NOMO-1 treated with DMSO at 0.1 percent for 48 hours (cell line): Measurements from ENCODE around the gene TTC13.

Source experiments
- DNase-seq: peaks from one replicate; lab custom pipeline; 2025; ENCODE audit not compliant: unreplicated experiment; lab: John Stamatoyannopoulos, UW

Gene TTC13

GRCh38 chr1:230857822-230858221 is 120.8 kb downstream of the TTC13 start:
- no peak for DNase-seq

DNA sequence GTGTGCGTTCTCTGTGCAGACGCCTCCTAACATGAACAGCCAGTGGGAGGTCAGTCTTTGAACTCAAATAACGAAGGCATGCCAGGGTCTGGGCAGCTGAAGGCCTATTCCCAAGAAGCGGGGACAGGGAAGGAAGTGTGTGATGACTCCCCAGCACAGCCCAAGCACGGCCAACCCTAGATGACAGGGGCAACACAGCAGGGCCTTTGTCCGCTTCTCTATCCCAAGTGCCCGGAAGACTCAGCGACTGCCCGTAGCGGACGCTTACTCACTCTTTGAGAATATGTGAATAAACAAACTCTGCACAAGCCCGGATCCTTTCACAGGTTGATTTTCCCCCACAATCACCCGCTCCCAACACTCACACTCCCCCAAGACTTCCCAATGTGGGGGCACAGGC is 121.6 kb downstream of the TTC13 start:
- DNase-seq = no peak
